Transverse colon (tissue), 4 donors: Measurements from ENCODE around the gene MRC1.

Experiments used
- EP300 ChIP-seq: sonication (generic); formaldehyde crosslinking; IDR thresholded peaks from one replicate; pipeline ENCODE4 v1.6.1; 2017; ENCODE audit warnings: antibody characterized with exemption, low read depth
- POLR2A ChIP-seq: fragments of 450-650 bp; IDR thresholded peaks from one replicate; pipeline ENCODE4 v1.6.1; 2016; ENCODE audit warnings: antibody characterized with exemption, mild to moderate bottlenecking, moderate library complexity
- POLR2AphosphoS5 ChIP-seq, 3 donors: sonication (generic); formaldehyde crosslinking; IDR thresholded peaks; one replicate each; pipeline ENCODE4 v1.6.1; 2016; ENCODE audit warnings: antibody characterized with exemption in 3 of 3
- TF ChIP-seq, protein P1 (sequence below), 5 experiments: fragments of 200-600 bp in 3 of 5; fragments of 450-650 bp in 2 of 5; sonication (generic) in 3 of 5; IDR thresholded peaks; 1 replicate in 2 of 5; 2 replicates in 3 of 5; pipeline ENCODE4 v1.5.1; 2016 to 2017; ENCODE audit warnings: antibody characterized with exemption in 5 of 5, inconsistent platforms in 3 of 5, mild to moderate bottlenecking in 2 of 5, moderate library complexity in 1 of 5

DNA sequence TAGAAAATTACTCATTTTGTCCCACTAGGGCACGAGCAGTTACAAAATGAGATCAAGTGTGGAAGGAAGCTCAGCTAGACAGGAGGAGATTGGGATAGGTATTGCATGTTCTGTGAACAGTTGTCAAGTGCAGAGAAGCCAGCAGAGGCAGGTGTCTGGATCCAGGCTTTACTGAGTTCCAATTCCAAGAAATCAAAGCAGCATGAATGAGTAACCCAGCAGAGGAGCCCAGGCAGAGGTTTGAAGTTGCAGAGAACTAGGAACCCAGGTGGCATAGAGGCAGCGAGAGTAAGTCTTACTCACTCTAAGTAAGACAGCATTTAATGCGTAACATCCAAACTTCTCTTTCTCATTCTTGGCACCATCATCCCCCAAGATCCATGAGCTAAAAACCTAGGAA, 11.8 kb downstream of the MRC1 start:
- TF ChIP-seq, protein P1, sequence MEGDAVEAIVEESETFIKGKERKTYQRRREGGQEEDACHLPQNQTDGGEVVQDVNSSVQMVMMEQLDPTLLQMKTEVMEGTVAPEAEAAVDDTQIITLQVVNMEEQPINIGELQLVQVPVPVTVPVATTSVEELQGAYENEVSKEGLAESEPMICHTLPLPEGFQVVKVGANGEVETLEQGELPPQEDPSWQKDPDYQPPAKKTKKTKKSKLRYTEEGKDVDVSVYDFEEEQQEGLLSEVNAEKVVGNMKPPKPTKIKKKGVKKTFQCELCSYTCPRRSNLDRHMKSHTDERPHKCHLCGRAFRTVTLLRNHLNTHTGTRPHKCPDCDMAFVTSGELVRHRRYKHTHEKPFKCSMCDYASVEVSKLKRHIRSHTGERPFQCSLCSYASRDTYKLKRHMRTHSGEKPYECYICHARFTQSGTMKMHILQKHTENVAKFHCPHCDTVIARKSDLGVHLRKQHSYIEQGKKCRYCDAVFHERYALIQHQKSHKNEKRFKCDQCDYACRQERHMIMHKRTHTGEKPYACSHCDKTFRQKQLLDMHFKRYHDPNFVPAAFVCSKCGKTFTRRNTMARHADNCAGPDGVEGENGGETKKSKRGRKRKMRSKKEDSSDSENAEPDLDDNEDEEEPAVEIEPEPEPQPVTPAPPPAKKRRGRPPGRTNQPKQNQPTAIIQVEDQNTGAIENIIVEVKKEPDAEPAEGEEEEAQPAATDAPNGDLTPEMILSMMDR (IDR thresholded peaks at IDR 0.05), result no peak
- TF ChIP-seq POLR2A, result no peak
- TF ChIP-seq POLR2AphosphoS5 (IDR thresholded peaks at IDR 0.05), result no peak
- no peak for TF ChIP-seq EP300
